Smooth muscle cell (in vitro differentiated cells): ENCODE data around the gene PLXNB2. TPM values are rescaled to one million over a fixed set of nuclear protein-coding genes. Genes with fewer than 3 reads are reported as not detected.

Source experiments
- DNase-seq: peaks from one replicate; lab custom pipeline; 2025; ENCODE audit not compliant: unreplicated experiment; lab: John Stamatoyannopoulos, UW
- H2AFZ ChIP-seq: fragments of 200-600 bp; sonication (generic); 2 replicates; pipeline ENCODE4 v1.6.0; 2016; ENCODE audit warnings: antibody characterized with exemption, low read depth, mild to moderate bottlenecking
- H3F3A ChIP-seq: fragments of 200-600 bp; sonication (generic); 2 replicates; pipeline ENCODE4 v1.6.0; 2017; ENCODE audit warnings: antibody characterized with exemption, low read depth
- H3K27ac ChIP-seq: fragments of 200-600 bp; sonication (generic); 2 replicates; pipeline ENCODE4 v1.5.1; 2016; ENCODE audit warnings: low read depth, mild to moderate bottlenecking
- H3K27me3 ChIP-seq: fragments of 200-600 bp; sonication (generic); 2 replicates; pipeline ENCODE4 v1.6.1; 2016; ENCODE audit warnings: low read depth, mild to moderate bottlenecking
- H3K36me3 ChIP-seq: fragments of 200-600 bp; sonication (generic); 2 replicates; pipeline ENCODE4 v1.5.1; 2016; ENCODE audit warnings: low read depth
- H3K4me1 ChIP-seq: fragments of 200-600 bp; sonication (generic); 2 replicates; pipeline ENCODE4 v1.5.1; 2016; ENCODE audit warnings: low read depth
- H3K4me2 ChIP-seq: fragments of 200-600 bp; sonication (generic); 2 replicates; pipeline ENCODE4 v1.6.0; 2016; ENCODE audit warnings: mild to moderate bottlenecking
- H3K4me3 ChIP-seq: fragments of 200-600 bp; sonication (generic); 2 replicates; pipeline ENCODE4 v1.5.1; 2016; ENCODE audit warnings: mild to moderate bottlenecking
- H3K79me2 ChIP-seq: fragments of 200-600 bp; sonication (generic); 2 replicates; pipeline ENCODE4 v1.6.0; 2016; ENCODE audit warnings: low read depth, mild to moderate bottlenecking
- H3K9ac ChIP-seq: fragments of 200-600 bp; sonication (generic); 2 replicates; pipeline ENCODE4 v1.6.0; 2016; ENCODE audit warnings: low read depth
- H3K9me3 ChIP-seq: fragments of 200-600 bp; sonication (generic); replicated peaks from 2 replicates; pipeline ENCODE4 v1.5.1; 2016; ENCODE audit warnings: low read depth
- H4K20me1 ChIP-seq: fragments of 200-600 bp; sonication (generic); 2 replicates; pipeline ENCODE4 v1.6.0; 2016; ENCODE audit warnings: low read depth
- WGBS: methylation state at CpG from one replicate; pipeline ENCODE4 v1.1.7; 2016; ENCODE audit warnings: low lambda C conversion rate; 5-methylcytosine and 5-hydroxymethylcytosine counted together
- polyA plus RNA-seq: library from polyadenylated mRNA; unstranded; fragments of >200 nt; fragmentation: Nextera tagmentation; extraction: Ambion mirVana; gene quantifications from 2 replicates; pipeline ENCODE4 v1.2.1, GENCODE V29; 2016
- total RNA-seq: library from RNA; depleted of rRNA; stranded (reverse); fragments of >200 nt; gene quantifications from 2 replicates; pipeline ENCODE4 v1.2.3, GENCODE V29; 2014
- TF ChIP-seq, protein P1 (sequence below): fragments of 200-600 bp; sonication (generic); IDR thresholded peaks from 2 replicates; pipeline ENCODE4 v1.5.1; 2017; ENCODE audit warnings: borderline replicate concordance, mild to moderate bottlenecking, antibody characterized with exemption; ENCODE audit not compliant: insufficient read depth, poor library complexity, severe bottlenecking

Gene PLXNB2
- total and polyA plus RNA-seq, 2 experiments from 2014 or later, result 195 to 210 TPM

GRCh38 chr22:50301581-50301991 is 5.9 kb downstream of the PLXNB2 start:
- Histone ChIP-seq H3K9me3 (no peaks in the 10 kb centered on the region), H3K36me3 (no peaks in the 10 kb centered on the region), H3K4me1 (peaks cover 56% of the 10 kb centered on the region), H3K27ac (peak overlapping the region; percentile 96), H3K4me3 (no peak overlapping the region), H4K20me1 (peaks cover 87% of the 10 kb centered on the region), H3K9ac (peak overlapping the region; percentile 15), H3F3A (peaks cover 29% of the 10 kb centered on the region), H3K4me2 (peak overlapping the region; percentile 100), H3K79me2 (peaks cover 98% of the 10 kb centered on the region), H2AFZ (no peak overlapping the region), H3K27me3 (no peaks in the 10 kb centered on the region)
- TF ChIP-seq, protein P1, sequence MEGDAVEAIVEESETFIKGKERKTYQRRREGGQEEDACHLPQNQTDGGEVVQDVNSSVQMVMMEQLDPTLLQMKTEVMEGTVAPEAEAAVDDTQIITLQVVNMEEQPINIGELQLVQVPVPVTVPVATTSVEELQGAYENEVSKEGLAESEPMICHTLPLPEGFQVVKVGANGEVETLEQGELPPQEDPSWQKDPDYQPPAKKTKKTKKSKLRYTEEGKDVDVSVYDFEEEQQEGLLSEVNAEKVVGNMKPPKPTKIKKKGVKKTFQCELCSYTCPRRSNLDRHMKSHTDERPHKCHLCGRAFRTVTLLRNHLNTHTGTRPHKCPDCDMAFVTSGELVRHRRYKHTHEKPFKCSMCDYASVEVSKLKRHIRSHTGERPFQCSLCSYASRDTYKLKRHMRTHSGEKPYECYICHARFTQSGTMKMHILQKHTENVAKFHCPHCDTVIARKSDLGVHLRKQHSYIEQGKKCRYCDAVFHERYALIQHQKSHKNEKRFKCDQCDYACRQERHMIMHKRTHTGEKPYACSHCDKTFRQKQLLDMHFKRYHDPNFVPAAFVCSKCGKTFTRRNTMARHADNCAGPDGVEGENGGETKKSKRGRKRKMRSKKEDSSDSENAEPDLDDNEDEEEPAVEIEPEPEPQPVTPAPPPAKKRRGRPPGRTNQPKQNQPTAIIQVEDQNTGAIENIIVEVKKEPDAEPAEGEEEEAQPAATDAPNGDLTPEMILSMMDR, result no peak
- 74% methylated on average over 12 of the region's 17 CpGs for WGBS
- DNase-seq, result no peak

GRCh38 chr22:50300620-50301257 is 6.7 kb downstream of the PLXNB2 start:
- WGBS, result 92% methylated on average over 9 of the region's 14 CpGs
- no peak overlapping the region for H3K9ac ChIP-seq
- H3K27ac ChIP-seq, result no peak overlapping the region
- TF ChIP-seq, protein P1, result no peak
- H2AFZ ChIP-seq, result no peak overlapping the region
- peaks cover 25% of the 10 kb centered on the region for H3F3A ChIP-seq
- H3K79me2 ChIP-seq, result peaks cover 99% of the 10 kb centered on the region
- DNase-seq, result no peak
- no peaks in the 10 kb centered on the region for H3K27me3 ChIP-seq
- H3K4me2 ChIP-seq, result peak overlapping the region; percentile 91
- H4K20me1 ChIP-seq, result peaks cover 95% of the 10 kb centered on the region
- H3K9me3 ChIP-seq, result no peaks in the 10 kb centered on the region
- H3K36me3 ChIP-seq, result no peaks in the 10 kb centered on the region
- H3K4me1 ChIP-seq, result peaks cover 56% of the 10 kb centered on the region
- H3K4me3 ChIP-seq, result peak overlapping the region; percentile 46

GRCh38 chr22:50299785-50300619 is 7.4 kb downstream of the PLXNB2 start:
- Histone ChIP-seq H3K4me2 (peak overlapping the region; percentile 91), H3K9ac (peak overlapping the region; percentile 28), H3K27me3 (no peaks in the 10 kb centered on the region), H3K4me3 (peak overlapping the region; percentile 46), H3K9me3 (no peaks in the 10 kb centered on the region), H4K20me1 (peaks cover 99% of the 10 kb centered on the region), H2AFZ (no peak overlapping the region), H3K36me3 (no peaks in the 10 kb centered on the region), H3K79me2 (peaks cover 100% of the 10 kb centered on the region), H3K4me1 (peaks cover 49% of the 10 kb centered on the region), H3K27ac (peak overlapping the region; percentile 72), H3F3A (peaks cover 25% of the 10 kb centered on the region)
- DNase-seq, result no peak
- TF ChIP-seq, protein P1, result no peak
- 5% methylated on average over 67 of the region's 93 CpGs for WGBS
